SU-DHL-6 (cell line): Measurements from ENCODE around the gene CDK5RAP2.

Source experiments
- CTCF ChIP-seq: fragments of 200-600 bp; sonication (generic); IDR thresholded peaks from one replicate; pipeline ENCODE4 v1.5.1; 2017; ENCODE audit warnings: antibody characterized with exemption, mild to moderate bottlenecking, low read length, moderate library complexity; ENCODE audit not compliant: insufficient read depth, poor library complexity, severe bottlenecking
- EZH2phosphoT487 ChIP-seq: fragments of 200-600 bp; sonication (generic), shearing (Covaris generic); conservative IDR thresholded peaks from 2 replicates; pipeline ENCODE4 v1.6.1; 2018; ENCODE audit warnings: mild to moderate bottlenecking, antibody characterized with exemption, low read length, moderate library complexity, mixed read lengths

DNA sequence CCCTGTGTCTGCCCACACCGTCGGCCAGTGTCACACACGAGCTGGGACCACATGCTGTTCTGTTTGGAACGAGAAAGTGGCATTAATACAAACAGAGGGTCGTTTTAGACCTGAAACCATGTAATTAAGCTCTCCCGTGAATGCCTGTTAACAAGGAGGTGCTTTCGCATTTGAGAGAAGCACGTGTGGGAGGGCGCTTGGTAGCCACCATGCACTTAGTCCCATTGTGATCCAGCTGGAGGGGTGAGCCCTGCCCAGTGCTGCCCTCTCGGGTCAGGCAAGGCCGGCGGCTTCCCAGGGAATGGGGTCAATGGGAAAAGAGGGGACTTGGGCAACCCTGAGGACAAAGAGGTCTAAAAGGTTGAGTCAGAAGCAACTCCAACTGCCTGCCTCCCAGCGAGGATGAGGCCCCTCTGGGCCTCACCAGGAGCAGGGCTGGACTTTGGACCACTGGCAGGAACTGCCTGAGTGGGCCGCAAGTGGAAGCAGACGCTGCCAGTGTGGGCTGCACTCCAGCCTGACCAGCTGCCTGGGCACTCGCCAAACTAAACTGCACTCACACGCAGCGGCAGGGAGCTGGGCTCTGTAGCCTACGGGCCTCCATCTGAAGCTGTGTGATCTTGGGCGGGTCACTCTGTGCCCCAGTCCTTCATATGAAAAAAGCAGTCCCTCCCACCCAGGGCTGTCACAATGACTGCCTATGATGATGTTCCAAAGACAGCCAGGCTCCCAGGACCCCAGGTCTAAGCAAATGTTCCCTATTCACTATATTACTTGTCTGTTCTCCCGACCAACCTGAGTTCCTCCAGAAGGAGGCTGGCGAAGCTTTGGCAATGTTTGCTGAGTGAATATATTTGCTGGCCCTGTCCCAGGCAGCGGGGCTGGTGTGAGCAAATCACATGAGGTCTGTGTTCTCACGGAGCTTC, 195.7 kb downstream of the CDK5RAP2 start:
- TF ChIP-seq CTCF (no peak), EZH2phosphoT487 (no peak)
